NCI-H510A (cell line): ENCODE measurements around the gene LGALS14.
"Not testable (repeated sequence)": the region's sequence is repeated elsewhere in the genome, so short reads cannot be mapped to it uniquely, and the experiment has no call there.

Source experiments
- DNase-seq: peaks from one replicate; lab custom pipeline; 2025; lab: John Stamatoyannopoulos, UW

LGALS14 gene

GRCh38 chr19:39695759-39696158 is 8.5 kb upstream of the LGALS14 start:
- no peak for DNase-seq

- DNase-seq: no peak
These were observed 7.9 kb upstream of the LGALS14 start for GRCh38 chr19:39696387-39696786.

GRCh38 chr19:39698535-39698934 is 5.7 kb upstream of the LGALS14 start:
- no peak for DNase-seq

- DNase-seq: no peak
These were observed 3.0 kb upstream of the LGALS14 start for GRCh38 chr19:39701291-39701690.

GRCh38 chr19:39705578-39706188 is 1.4 kb downstream of the LGALS14 start:
- no peak for DNase-seq

- DNase-seq: no peak
These were observed 4.3 kb downstream of the LGALS14 start for GRCh38 chr19:39708594-39708993.

GRCh38 chr19:39709026-39709872 is 5.0 kb downstream of the LGALS14 start:
- no peak for DNase-seq

GRCh38 chr19:39710333-39710890 is 6.1 kb downstream of the LGALS14 start:
- DNase-seq: no peak

GRCh38 chr19:39720144-39720543 is 15.9 kb downstream of the LGALS14 start:
- not testable (repeated sequence) for DNase-seq

GRCh38 chr19:39725995-39726394 is 21.7 kb downstream of the LGALS14 start:
- no peak for DNase-seq

GRCh38 chr19:39727070-39727800 is 23.0 kb downstream of the LGALS14 start:
- no peak for DNase-seq

GRCh38 chr19:39728040-39728439 is 23.8 kb downstream of the LGALS14 start:
- DNase-seq: no peak

- no peak for DNase-seq
These were observed 25.3 kb downstream of the LGALS14 start for GRCh38 chr19:39729594-39729993.

GRCh38 chr19:39731685-39732084 is 27.4 kb downstream of the LGALS14 start:
- no peak for DNase-seq

- DNase-seq: no peak
These were observed 29.6 kb downstream of the LGALS14 start for GRCh38 chr19:39733841-39734240.

- DNase-seq: no peak
These were observed 31.4 kb downstream of the LGALS14 start for GRCh38 chr19:39735688-39736087.

- DNase-seq: no peak
These were observed 31.8 kb downstream of the LGALS14 start for GRCh38 chr19:39736088-39736487.

GRCh38 chr19:39737351-39737750 is 33.1 kb downstream of the LGALS14 start:
- DNase-seq: no peak

- no peak for DNase-seq
These were observed 33.6 kb downstream of the LGALS14 start, which contains the start of gene CLC for GRCh38 chr19:39737891-39738290. Gene CLC, minus strand, starts transcription at chr19:39738029. Its CDS starts 77 bp downstream, at chr19:39737952.

GRCh38 chr19:39738814-39739213 is 34.5 kb downstream of the LGALS14 start:
- no peak for DNase-seq

- DNase-seq: no peak
These were observed 36.1 kb downstream of the LGALS14 start for GRCh38 chr19:39740395-39740794.

- DNase-seq: no peak
These were observed 41.4 kb downstream of the LGALS14 start for GRCh38 chr19:39745643-39746042.
